Measurements from ENCODE around the gene MAP3K20.

- TF ChIP-seq CTCF (conservative IDR thresholded peaks at IDR 0.05 in 1 of 2, IDR thresholded peaks at IDR 0.05 in 1 of 2; ENCODE audit: low read depth in 1 of 2, low read length in 2 of 2), result no peak
- TF ChIP-seq EZH2 (IDR thresholded peaks at IDR 0.05; ENCODE audit: low read length, missing control alignments), result no peak
These were observed 164.0 kb downstream of the MAP3K20 start for GRCh38 chr2:173239644-173240043.
